Articular chondrocyte of knee joint (primary cell): ENCODE data around the gene TDG. TPM values are rescaled to one million over a fixed set of nuclear protein-coding genes. Genes with fewer than 3 reads are reported as not detected.

ENCODE experiments used
- total RNA-seq: library from RNA; depleted of rRNA; stranded (reverse); fragments of >200 nt; gene quantifications from 2 replicates; pipeline ENCODE4 v1.2.3, GENCODE V29; 2012

The TDG gene
- 22.3 and 23.3 TPM in 2 replicates for total RNA-seq

DNA sequence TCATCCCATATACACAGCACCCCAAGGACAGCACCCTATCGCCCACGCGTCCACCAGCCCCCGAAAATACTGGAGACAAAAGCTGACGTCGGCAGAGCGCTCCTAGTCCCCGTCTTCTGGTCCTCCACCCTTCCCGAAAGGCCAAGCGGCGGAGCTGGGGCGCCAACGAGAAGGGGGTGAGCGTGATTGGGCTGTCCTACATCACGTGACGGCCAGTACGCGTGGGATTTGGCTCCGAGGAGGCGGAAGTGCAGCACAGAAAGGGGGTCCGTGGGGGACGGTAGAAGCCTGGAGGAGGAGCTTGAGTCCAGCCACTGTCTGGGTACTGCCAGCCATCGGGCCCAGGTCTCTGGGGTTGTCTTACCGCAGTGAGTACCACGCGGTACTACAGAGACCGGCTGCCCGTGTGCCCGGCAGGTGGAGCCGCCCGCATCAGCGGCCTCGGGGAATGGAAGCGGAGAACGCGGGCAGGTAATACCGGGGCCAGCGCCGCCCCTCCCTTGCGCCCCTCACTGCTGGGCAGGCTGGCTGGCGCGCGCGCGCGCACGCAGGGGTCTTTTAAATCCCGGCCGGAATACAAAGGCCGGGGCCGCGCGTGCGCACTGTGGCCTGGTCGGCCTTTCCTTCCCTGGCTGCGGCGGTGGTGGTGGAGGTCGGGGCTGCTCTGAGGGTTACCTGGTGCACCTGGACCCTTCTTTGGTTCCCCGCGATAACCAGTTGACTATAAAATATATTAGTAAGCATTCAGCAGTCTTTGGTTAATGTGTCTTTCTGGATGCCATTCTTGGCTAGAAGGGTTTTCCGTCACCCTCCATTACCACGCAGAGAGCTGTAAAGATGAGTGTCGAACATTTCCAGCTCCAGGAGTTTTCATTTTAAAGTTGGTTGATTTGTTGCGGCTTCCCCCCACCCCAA lies at the start of gene TDG:
Gene TDG, plus strand, starts transcription at position 283 of the 915 bp plus-strand sequence. Its CDS starts 166 bp downstream, at position 449.

DNA sequence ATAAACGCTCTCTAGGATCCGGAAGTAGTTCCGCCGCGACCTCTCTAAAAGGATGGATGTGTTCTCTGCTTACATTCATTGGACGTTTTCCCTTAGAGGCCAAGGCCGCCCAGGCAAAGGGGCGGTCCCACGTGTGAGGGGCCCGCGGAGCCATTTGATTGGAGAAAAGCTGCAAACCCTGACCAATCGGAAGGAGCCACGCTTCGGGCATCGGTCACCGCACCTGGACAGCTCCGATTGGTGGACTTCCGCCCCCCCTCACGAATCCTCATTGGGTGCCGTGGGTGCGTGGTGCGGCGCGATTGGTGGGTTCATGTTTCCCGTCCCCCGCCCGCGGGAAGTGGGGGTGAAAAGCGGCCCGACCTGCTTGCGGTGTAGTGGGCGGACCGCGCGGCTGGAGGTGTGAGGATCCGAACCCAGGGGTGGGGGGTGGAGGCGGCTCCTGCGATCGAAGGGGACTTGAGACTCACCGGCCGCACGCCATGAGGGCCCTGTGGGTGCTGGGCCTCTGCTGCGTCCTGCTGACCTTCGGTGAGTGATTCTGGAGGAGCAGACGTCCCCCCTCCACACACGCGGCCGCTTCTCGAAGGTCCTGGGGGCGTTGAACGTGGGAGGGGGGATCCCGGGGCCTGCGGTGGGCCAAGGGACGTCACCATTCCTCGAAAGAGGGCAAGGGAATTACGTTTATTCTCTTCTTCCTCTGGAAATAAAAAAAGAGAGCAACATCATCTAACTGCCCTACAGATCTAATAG lies 35.5 kb upstream of the TDG start, which contains the start of gene HSP90B1:
Gene HSP90B1, plus strand, starts transcription at position 377 of the 753 bp plus-strand sequence. Its CDS starts 106 bp downstream, at position 483.

Other genes starting within 250 kb of the TDG start
- gene NT5DC3, start 124.6 kb upstream of the TDG start, total RNA-seq: 9.3 and 15.6 TPM in 2 replicates
- 734 and 747 TPM in 2 replicates for gene HSP90B1, start 35.5 kb upstream of the TDG start, total RNA-seq
- 64.2 and 70.4 TPM in 2 replicates for gene GLT8D2, start 84.3 kb downstream of the TDG start, total RNA-seq
- gene HCFC2, start 98.7 kb downstream of the TDG start, total RNA-seq: 38.9 and 41.2 TPM in 2 replicates
- 29.8 and 32.6 TPM in 2 replicates for gene NFYB, start 172.3 kb downstream of the TDG start, total RNA-seq
- 173 and 209 TPM in 2 replicates for gene TXNRD1, start 249.9 kb downstream of the TDG start, total RNA-seq